Neural progenitor cell (in vitro differentiated cells): ENCODE results near the gene ANGPTL5. TPM values are rescaled to one million over a fixed set of nuclear protein-coding genes. Genes with fewer than 3 reads are reported as not detected.
A peak's percentile ranks its signal among the peaks of the same experiment; 100 is the strongest.

Source experiments
- DNase-seq: peaks from one replicate; pipeline ENCODE4 v3.0.0-alpha.2; 2016; ENCODE audit warnings: low spot score
- H2AFZ ChIP-seq: fragments of 200-600 bp; sonication (generic); replicated peaks from 2 replicates; pipeline ENCODE4 v1.6.1; 2016; ENCODE audit warnings: antibody characterized with exemption
- H3F3A ChIP-seq: fragments of 200-600 bp; sonication (generic); 2 replicates; pipeline ENCODE4 v1.6.1; 2016; ENCODE audit warnings: antibody characterized with exemption, low read depth
- H3K27ac ChIP-seq: fragments of 200-600 bp; sonication (generic); 2 replicates; pipeline ENCODE4 v1.5.1; 2016; ENCODE audit warnings: mild to moderate bottlenecking
- H3K27me3 ChIP-seq: fragments of 200-600 bp; sonication (generic); 2 replicates; pipeline ENCODE4 v1.6.1; 2016; ENCODE audit warnings: mild to moderate bottlenecking, moderate library complexity
- H3K36me3 ChIP-seq: fragments of 200-600 bp; sonication (generic); 2 replicates; pipeline ENCODE4 v1.5.1; 2016
- H3K4me1 ChIP-seq: fragments of 200-600 bp; sonication (generic); 2 replicates; pipeline ENCODE4 v1.6.1; 2016; ENCODE audit warnings: mixed run types
- H3K4me2 ChIP-seq: fragments of 200-600 bp; sonication (generic); 2 replicates; pipeline ENCODE4 v1.6.1; 2016
- H3K4me3 ChIP-seq: fragments of 200-600 bp; sonication (generic); 2 replicates; pipeline ENCODE4 v1.5.1; 2016
- H3K79me2 ChIP-seq: fragments of 200-600 bp; sonication (generic); 2 replicates; pipeline ENCODE4 v1.6.1; 2016; ENCODE audit warnings: low read depth
- H3K9ac ChIP-seq: fragments of 200-600 bp; sonication (generic); 2 replicates; pipeline ENCODE4 v1.6.1; 2016
- H3K9me3 ChIP-seq: fragments of 200-600 bp; sonication (generic); 2 replicates; pipeline ENCODE4 v1.5.1; 2016; ENCODE audit warnings: low read depth
- H4K20me1 ChIP-seq: fragments of 200-600 bp; sonication (generic); 2 replicates; pipeline ENCODE4 v1.6.1; 2016; ENCODE audit warnings: low read depth
- H3K27ac Mint-ChIP-seq: 3 replicates; pipeline ENCODE4 v1.8.0; 2021; ENCODE audit warnings: mixed read lengths
- H3K27me3 Mint-ChIP-seq: 2 replicates; pipeline ENCODE4 v1.8.0; 2022; ENCODE audit warnings: low read depth, mild to moderate bottlenecking, inconsistent platforms, moderate library complexity, mixed read lengths; ENCODE audit not compliant: insufficient read depth
- H3K36me3 Mint-ChIP-seq: 3 replicates; pipeline ENCODE4 v1.8.0; 2021; ENCODE audit warnings: mixed read lengths
- H3K4me1 Mint-ChIP-seq: 3 replicates; pipeline ENCODE4 v1.8.0; 2021; ENCODE audit warnings: mixed read lengths
- H3K4me3 Mint-ChIP-seq: 3 replicates; pipeline ENCODE4 v1.8.0; 2021; ENCODE audit warnings: mild to moderate bottlenecking, moderate library complexity, mixed read lengths
- H3K9me3 Mint-ChIP-seq: 3 replicates; pipeline ENCODE4 v1.8.0; 2020; ENCODE audit warnings: mixed read lengths
- EZH2 ChIP-seq: fragments of 200-600 bp; sonication (generic); IDR thresholded peaks from 2 replicates; pipeline ENCODE4 v1.6.1; 2017; ENCODE audit warnings: antibody characterized with exemption, mild to moderate bottlenecking, moderate library complexity
- EZH2phosphoT487 ChIP-seq: fragments of 200-600 bp; sonication (generic); IDR thresholded peaks from 2 replicates; pipeline ENCODE4 v1.6.1; 2017; ENCODE audit warnings: antibody characterized with exemption
- total RNA-seq: library from RNA; depleted of rRNA; stranded (reverse); fragments of >200 nt; gene quantifications from 2 replicates; pipeline ENCODE4 v1.2.3, GENCODE V29; 2015; ENCODE audit warnings: low replicate concordance
- TF ChIP-seq, protein P1 (sequence below): fragments of 200-600 bp; sonication (generic); IDR thresholded peaks from 2 replicates; pipeline ENCODE4 v1.5.1; 2017; ENCODE audit warnings: antibody characterized with exemption, mild to moderate bottlenecking

Gene ANGPTL5
- total RNA-seq, 1 donor from 2014 or later, result not detected

DNA sequence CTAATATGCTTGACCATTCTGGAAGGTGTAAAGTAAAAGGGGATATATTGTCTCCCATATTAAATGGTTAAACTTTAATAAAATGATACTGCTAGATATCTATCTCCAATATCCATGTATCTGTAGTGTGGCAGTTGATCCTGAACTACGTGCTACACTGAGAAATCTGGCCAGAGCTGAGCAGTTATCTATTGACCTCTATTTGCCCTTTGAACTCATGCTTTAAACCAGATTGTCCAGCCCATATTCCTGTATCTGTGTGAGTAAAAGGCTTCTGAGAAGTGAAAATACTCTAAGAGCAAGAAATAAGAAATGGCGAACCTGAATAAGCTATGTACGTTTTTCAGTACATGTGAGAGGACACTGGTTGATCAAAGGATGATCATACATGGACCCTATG lies 39.0 kb upstream of the ANGPTL5 start:
- H3F3A ChIP-seq, result no peaks in the 10 kb centered on the region
- no peak overlapping the region for H3K27ac ChIP-seq
- no peak for DNase-seq
- no peaks in the 10 kb centered on the region for H3K9me3 ChIP-seq
- H3K36me3 ChIP-seq, result no peaks in the 10 kb centered on the region
- H3K4me3 Mint-ChIP-seq, result no peak overlapping the region
- no peak overlapping the region for H3K4me2 ChIP-seq
- TF ChIP-seq EZH2phosphoT487, result no peak
- TF ChIP-seq, protein P1, sequence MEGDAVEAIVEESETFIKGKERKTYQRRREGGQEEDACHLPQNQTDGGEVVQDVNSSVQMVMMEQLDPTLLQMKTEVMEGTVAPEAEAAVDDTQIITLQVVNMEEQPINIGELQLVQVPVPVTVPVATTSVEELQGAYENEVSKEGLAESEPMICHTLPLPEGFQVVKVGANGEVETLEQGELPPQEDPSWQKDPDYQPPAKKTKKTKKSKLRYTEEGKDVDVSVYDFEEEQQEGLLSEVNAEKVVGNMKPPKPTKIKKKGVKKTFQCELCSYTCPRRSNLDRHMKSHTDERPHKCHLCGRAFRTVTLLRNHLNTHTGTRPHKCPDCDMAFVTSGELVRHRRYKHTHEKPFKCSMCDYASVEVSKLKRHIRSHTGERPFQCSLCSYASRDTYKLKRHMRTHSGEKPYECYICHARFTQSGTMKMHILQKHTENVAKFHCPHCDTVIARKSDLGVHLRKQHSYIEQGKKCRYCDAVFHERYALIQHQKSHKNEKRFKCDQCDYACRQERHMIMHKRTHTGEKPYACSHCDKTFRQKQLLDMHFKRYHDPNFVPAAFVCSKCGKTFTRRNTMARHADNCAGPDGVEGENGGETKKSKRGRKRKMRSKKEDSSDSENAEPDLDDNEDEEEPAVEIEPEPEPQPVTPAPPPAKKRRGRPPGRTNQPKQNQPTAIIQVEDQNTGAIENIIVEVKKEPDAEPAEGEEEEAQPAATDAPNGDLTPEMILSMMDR, result no peak
- no peak for TF ChIP-seq EZH2
- no peaks in the 10 kb centered on the region for H3K4me1 Mint-ChIP-seq
- H3K9ac ChIP-seq, result no peak overlapping the region
- H3K36me3 Mint-ChIP-seq, result no peaks in the 10 kb centered on the region
- no peak overlapping the region for H3K27ac Mint-ChIP-seq
- no peaks in the 10 kb centered on the region for H3K79me2 ChIP-seq
- no peaks in the 10 kb centered on the region for H4K20me1 ChIP-seq
- no peak overlapping the region for H3K4me3 ChIP-seq
- no peaks in the 10 kb centered on the region for H3K4me1 ChIP-seq
- H3K27me3 ChIP-seq, result no peaks in the 10 kb centered on the region
- no peaks in the 10 kb centered on the region for H3K27me3 Mint-ChIP-seq
- H2AFZ ChIP-seq, result no peak overlapping the region
- no peaks in the 10 kb centered on the region for H3K9me3 Mint-ChIP-seq

DNA sequence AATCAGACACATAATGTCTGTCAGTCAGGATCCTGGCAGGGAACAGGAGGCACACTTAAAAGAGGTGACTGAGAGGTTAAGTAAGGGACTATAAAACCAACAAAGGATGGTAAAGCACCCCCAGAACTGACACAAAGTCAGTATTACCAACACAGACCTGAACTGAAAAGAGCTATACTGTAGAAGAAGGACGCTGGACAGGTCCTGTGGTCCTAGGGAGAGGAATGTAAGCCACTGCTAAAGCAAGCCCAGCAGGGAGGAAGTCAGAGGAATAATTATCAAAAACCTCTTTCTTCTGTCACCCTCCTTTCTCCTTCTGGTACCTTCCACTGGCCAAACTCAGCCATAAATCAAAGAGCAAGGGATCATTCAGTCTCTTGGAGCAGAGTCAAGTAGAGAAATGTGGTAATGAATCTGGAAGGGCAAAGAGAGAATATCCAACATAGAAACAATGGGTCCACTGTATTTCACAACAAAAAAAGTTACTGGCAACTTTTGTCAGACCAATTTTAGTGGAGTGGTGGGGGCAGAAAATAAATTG lies 33.4 kb upstream of the ANGPTL5 start:
- Mint-ChIP-seq H3K9me3 (no peaks in the 10 kb centered on the region), H3K4me3 (no peak overlapping the region), H3K4me1 (no peaks in the 10 kb centered on the region), H3K27ac (no peak overlapping the region), H3K36me3 (no peaks in the 10 kb centered on the region), H3K27me3 (no peaks in the 10 kb centered on the region)
- H3K4me3 ChIP-seq, result no peak overlapping the region
- no peaks in the 10 kb centered on the region for H3K36me3 ChIP-seq
- H3K27ac ChIP-seq, result no peak overlapping the region
- H3K79me2 ChIP-seq, result no peaks in the 10 kb centered on the region
- no peak overlapping the region for H3K9ac ChIP-seq
- no peak overlapping the region for H2AFZ ChIP-seq
- TF ChIP-seq, protein P1, result no peak
- TF ChIP-seq EZH2phosphoT487, result no peak
- no peak for TF ChIP-seq EZH2
- H3K4me2 ChIP-seq, result no peak overlapping the region
- H3K9me3 ChIP-seq, result no peaks in the 10 kb centered on the region
- peak; percentile 21 for DNase-seq
- no peaks in the 10 kb centered on the region for H4K20me1 ChIP-seq
- H3K4me1 ChIP-seq, result no peaks in the 10 kb centered on the region
- H3F3A ChIP-seq, result no peaks in the 10 kb centered on the region
- no peaks in the 10 kb centered on the region for H3K27me3 ChIP-seq

DNA sequence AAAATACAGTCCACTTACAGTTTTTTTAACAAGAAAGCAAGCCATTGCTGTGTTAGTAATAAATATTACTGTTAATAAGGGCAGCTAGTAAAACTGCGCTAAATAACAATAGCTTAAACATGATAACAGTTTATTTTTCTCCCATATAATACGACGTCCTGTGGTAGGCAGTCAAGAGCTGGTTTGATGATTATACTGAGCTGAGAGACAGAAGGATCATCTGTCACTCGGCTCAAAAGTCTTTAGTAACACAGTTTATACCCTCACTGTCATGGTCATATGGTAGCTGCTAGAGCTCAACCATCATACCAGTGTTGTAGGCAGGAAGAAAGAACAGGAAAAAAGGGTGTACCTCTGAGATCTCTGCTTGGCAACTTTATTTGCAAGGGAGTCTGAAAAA lies 29.1 kb upstream of the ANGPTL5 start:
- H3K79me2 ChIP-seq, result no peaks in the 10 kb centered on the region

More for the DNA sequence above, 29.1 kb upstream of the ANGPTL5 start:
- Histone ChIP-seq H4K20me1 (no peaks in the 10 kb centered on the region), H3K9ac (no peak overlapping the region), H3K4me2 (no peak overlapping the region), H3K27ac (no peak overlapping the region), H3K4me3 (no peak overlapping the region), H2AFZ (no peak overlapping the region), H3K9me3 (no peaks in the 10 kb centered on the region), H3K4me1 (no peaks in the 10 kb centered on the region), H3F3A (no peaks in the 10 kb centered on the region), H3K36me3 (no peaks in the 10 kb centered on the region), H3K27me3 (no peaks in the 10 kb centered on the region)
- no peaks in the 10 kb centered on the region for H3K9me3 Mint-ChIP-seq
- no peak overlapping the region for H3K4me3 Mint-ChIP-seq
- no peak for DNase-seq
- H3K36me3 Mint-ChIP-seq, result no peaks in the 10 kb centered on the region
- H3K27ac Mint-ChIP-seq, result no peak overlapping the region
- no peaks in the 10 kb centered on the region for H3K4me1 Mint-ChIP-seq
- H3K27me3 Mint-ChIP-seq, result no peaks in the 10 kb centered on the region
- no peak for TF ChIP-seq EZH2phosphoT487
- TF ChIP-seq, protein P1, result no peak
- no peak for TF ChIP-seq EZH2
